SJSA1 (cell line): ENCODE results near the gene TMEM163. TPM values are rescaled to one million over a fixed set of nuclear protein-coding genes. Genes with fewer than 3 reads are reported as not detected.

Experiments used
- DNase-seq, 2 experiments: peaks; one replicate each; pipeline ENCODE4 v3.0.0-alpha.2; 2015 to 2020; ENCODE audit warnings: low spot score in 2 of 2, low read depth in 1 of 2
- H3K27ac ChIP-seq: fragments of 250-450 bp; sonication (Bioruptor Pico); 2 replicates; pipeline ENCODE4 v1.5.1; 2020; ENCODE audit warnings: mild to moderate bottlenecking, moderate library complexity
- H3K27me3 ChIP-seq: fragments of 250-450 bp; sonication (Bioruptor Pico); replicated peaks from 2 replicates; pipeline ENCODE4 v1.5.1; 2020; ENCODE audit warnings: mild to moderate bottlenecking, moderate library complexity
- H3K36me3 ChIP-seq: fragments of 250-450 bp; sonication (Bioruptor Pico); 2 replicates; pipeline ENCODE4 v1.5.1; 2020; ENCODE audit warnings: mild to moderate bottlenecking
- H3K4me1 ChIP-seq: fragments of 250-450 bp; sonication (Bioruptor Pico); replicated peaks from 2 replicates; pipeline ENCODE4 v1.6.1; 2021; ENCODE audit warnings: mild to moderate bottlenecking
- H3K4me3 ChIP-seq: fragments of 250-450 bp; sonication (Bioruptor Pico); 2 replicates; pipeline ENCODE4 v1.5.1; 2020; ENCODE audit warnings: mild to moderate bottlenecking
- H3K9me3 ChIP-seq: fragments of 250-450 bp; sonication (Bioruptor Pico); replicated peaks from 2 replicates; pipeline ENCODE4 v1.5.1; 2020; ENCODE audit warnings: mild to moderate bottlenecking
- total RNA-seq: library from RNA; depleted of rRNA; stranded (reverse); fragments of >200 nt; shearing (Covaris generic); gene quantifications from 2 replicates; pipeline ENCODE4 v1.2.3, GENCODE V29; 2014

The TMEM163 gene
- total RNA-seq, 1 experiment from 2014 or later = not detected

GRCh38 chr2:134421556-134422328 lies 297.1 kb downstream of the TMEM163 start:
- H3K36me3 ChIP-seq = no peaks in the 10 kb centered on the region
- H3K4me1 ChIP-seq = no peaks in the 10 kb centered on the region
- H3K27ac ChIP-seq = no peak overlapping the region
- H3K27me3 ChIP-seq = no peaks in the 10 kb centered on the region
- no peaks in the 10 kb centered on the region for H3K9me3 ChIP-seq
- H3K4me3 ChIP-seq = no peak overlapping the region
- DNase-seq = no peak

DNA sequence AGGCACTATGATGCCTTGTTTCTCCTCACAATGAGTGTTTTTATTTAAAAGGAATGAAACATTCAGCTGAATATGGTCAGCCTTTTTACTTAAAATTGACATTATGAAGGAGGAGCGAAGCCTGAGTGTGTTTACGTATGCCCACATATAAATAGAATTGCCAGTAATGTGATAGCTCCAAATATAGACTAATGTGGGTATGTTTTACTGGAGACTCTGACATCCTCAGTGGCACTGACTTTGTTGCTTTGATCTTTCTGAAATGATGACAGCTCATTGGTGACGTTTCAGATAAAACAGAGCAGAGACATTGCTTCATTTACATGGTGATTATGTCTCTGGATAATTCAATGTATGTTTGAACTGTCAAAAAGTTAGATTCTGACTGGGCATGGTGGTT lies 297.9 kb downstream of the TMEM163 start:
- no peaks in the 10 kb centered on the region for H3K36me3 ChIP-seq
- H3K9me3 ChIP-seq = no peaks in the 10 kb centered on the region
- no peak for DNase-seq
- H3K4me3 ChIP-seq = no peak overlapping the region
- no peak overlapping the region for H3K27ac ChIP-seq
- no peaks in the 10 kb centered on the region for H3K27me3 ChIP-seq
- H3K4me1 ChIP-seq = no peaks in the 10 kb centered on the region

GRCh38 chr2:134420259-134420658 lies 298.5 kb downstream of the TMEM163 start:
- Histone ChIP-seq H3K9me3 (no peaks in the 10 kb centered on the region), H3K27me3 (no peaks in the 10 kb centered on the region), H3K36me3 (no peaks in the 10 kb centered on the region), H3K4me3 (no peak overlapping the region), H3K27ac (no peak overlapping the region), H3K4me1 (no peaks in the 10 kb centered on the region)
- DNase-seq = no peak

DNA sequence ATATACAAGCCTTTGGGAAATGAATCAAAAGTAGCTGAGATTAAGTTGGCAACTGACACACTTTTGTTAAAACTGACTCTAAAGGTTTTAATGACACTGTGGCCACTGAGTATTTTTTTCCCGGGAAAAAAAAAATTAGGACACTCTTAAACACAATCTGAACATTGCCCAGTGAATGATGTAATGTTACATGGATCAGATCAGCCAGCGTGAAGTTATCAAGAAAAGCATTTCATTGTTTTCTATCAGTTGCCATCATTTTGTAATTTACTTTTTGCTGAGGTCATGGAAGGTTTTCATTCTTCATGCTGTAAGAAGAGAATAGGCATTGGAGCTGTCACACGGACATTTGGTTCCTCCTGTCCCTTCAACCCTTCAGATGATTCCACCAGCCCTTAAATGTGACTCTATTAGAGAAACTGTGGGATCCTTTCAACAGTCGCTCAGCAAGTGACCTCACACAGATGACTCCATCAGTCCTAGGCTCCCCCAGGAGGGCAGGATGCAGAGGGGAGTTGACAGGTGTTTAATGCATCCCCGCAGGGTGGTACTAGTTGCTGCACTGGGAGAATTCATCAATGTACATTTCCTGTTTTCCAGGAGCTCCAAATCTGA lies 300.7 kb downstream of the TMEM163 start:
- Histone ChIP-seq H3K27ac (no peak overlapping the region), H3K36me3 (no peaks in the 10 kb centered on the region), H3K9me3 (no peaks in the 10 kb centered on the region), H3K4me3 (no peak overlapping the region), H3K27me3 (no peaks in the 10 kb centered on the region), H3K4me1 (no peaks in the 10 kb centered on the region)
- no peak for DNase-seq

- no peak overlapping the region for H3K4me3 ChIP-seq
- H3K27ac ChIP-seq = no peak overlapping the region
- no peaks in the 10 kb centered on the region for H3K27me3 ChIP-seq
- no peak for DNase-seq
- H3K36me3 ChIP-seq = no peaks in the 10 kb centered on the region
- peaks cover 3% of the 10 kb centered on the region; the same call in 1 of the 2 replicates for H3K4me1 ChIP-seq
- no peaks in the 10 kb centered on the region for H3K9me3 ChIP-seq
Measured at GRCh38 chr2:134416637-134417036, 302.2 kb downstream of the TMEM163 start.

DNA sequence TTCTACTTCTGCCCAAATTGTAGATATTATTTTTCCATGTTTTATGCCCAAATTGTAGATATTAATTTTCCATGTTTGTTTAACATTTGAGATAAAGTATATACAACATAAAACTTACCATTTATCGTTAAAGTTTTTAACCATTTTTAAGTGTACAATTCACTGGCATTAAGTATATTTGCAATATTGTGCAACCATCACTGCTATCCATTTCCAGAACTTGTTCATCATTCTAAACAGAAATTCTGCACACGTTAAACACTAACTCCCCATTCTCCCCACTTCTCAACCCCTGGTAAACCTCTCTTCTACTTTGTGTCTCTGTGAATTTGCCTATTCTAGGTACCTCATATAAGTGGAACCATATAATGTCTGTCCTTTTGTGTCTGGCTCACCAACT lies 302.8 kb downstream of the TMEM163 start:
- H3K9me3 ChIP-seq = no peaks in the 10 kb centered on the region
- no peak overlapping the region for H3K27ac ChIP-seq
- H3K4me3 ChIP-seq = no peak overlapping the region
- H3K36me3 ChIP-seq = no peaks in the 10 kb centered on the region
- no peak for DNase-seq
- H3K4me1 ChIP-seq = peaks cover 4% of the 10 kb centered on the region; the same call in 1 of the 2 replicates
- H3K27me3 ChIP-seq = no peaks in the 10 kb centered on the region

DNA sequence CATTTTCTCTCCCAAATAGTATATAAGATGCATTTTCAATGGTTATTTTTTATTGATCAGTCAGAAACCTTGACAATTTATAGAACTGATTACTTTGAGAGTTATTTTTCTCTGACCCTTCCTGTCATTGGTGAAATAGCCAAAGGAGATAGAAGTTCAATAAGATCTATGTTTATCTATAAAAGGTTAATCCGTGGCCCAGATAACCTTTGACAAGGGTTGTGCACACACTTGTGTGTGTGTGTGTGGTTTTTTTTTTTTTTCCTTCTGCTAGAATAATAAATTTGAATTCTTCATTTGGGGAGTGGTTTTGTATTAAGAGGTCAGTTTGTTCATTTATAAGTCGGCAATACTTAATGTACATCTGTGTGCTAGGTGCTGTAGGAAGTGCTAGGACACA lies 304.9 kb downstream of the TMEM163 start:
- H3K9me3 ChIP-seq = no peaks in the 10 kb centered on the region
- H3K4me3 ChIP-seq = no peak overlapping the region
- DNase-seq = no peak
- H3K4me1 ChIP-seq = peaks cover 8% of the 10 kb centered on the region
- H3K27me3 ChIP-seq = no peaks in the 10 kb centered on the region
- no peaks in the 10 kb centered on the region for H3K36me3 ChIP-seq
- H3K27ac ChIP-seq = no peak overlapping the region

GRCh38 chr2:134413430-134413829 lies 305.4 kb downstream of the TMEM163 start:
- Histone ChIP-seq H3K4me1 (peaks cover 13% of the 10 kb centered on the region), H3K36me3 (no peaks in the 10 kb centered on the region)
- DNase-seq = no peak

GRCh38 chr2:134412639-134412999 lies 306.2 kb downstream of the TMEM163 start:
- Histone ChIP-seq H3K27ac (no peak overlapping the region), H3K36me3 (no peaks in the 10 kb centered on the region), H3K4me1 (peaks cover 21% of the 10 kb centered on the region), H3K9me3 (no peaks in the 10 kb centered on the region), H3K27me3 (no peaks in the 10 kb centered on the region), H3K4me3 (no peak overlapping the region)
- DNase-seq = no peak

More at GRCh38 chr2:134413430-134413829, 305.4 kb downstream of the TMEM163 start:
- Histone ChIP-seq H3K4me3 (no peak overlapping the region), H3K27ac (no peak overlapping the region), H3K27me3 (no peaks in the 10 kb centered on the region), H3K9me3 (no peaks in the 10 kb centered on the region)

- Histone ChIP-seq H3K4me3 (no peak overlapping the region), H3K27ac (no peak overlapping the region), H3K36me3 (no peaks in the 10 kb centered on the region), H3K9me3 (no peaks in the 10 kb centered on the region), H3K27me3 (no peaks in the 10 kb centered on the region), H3K4me1 (peaks cover 21% of the 10 kb centered on the region)
- peak; percentile 52 to 67 for DNase-seq
Measured at GRCh38 chr2:134411828-134412638, 306.8 kb downstream of the TMEM163 start.

DNA sequence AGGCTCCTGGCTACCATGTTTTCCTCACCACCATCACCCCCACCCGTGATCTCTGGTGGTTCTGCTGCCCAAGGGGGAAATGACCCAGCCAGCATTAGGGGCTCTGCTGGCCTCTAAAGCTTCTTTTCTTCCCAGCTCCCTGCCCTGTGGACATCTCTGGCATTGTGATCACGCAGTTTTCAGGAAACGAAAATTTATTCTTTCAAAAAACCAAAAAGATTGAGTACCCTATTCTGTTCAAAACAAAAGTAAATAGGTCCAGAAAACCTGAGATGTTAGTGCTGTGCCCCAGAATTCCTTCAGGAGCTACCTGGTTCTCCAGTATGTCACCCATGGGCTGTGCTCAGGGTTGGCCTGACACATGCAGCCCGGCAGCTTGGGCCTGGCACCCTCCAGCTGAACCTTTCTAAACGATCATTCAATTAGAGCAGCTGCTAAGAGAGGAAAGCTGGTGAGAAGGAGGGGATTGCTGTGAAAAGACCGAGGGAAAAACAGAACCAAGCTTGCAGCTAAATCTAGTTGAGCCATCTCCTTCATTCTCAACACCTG lies 307.4 kb downstream of the TMEM163 start:
- Histone ChIP-seq H3K9me3 (no peaks in the 10 kb centered on the region), H3K36me3 (no peaks in the 10 kb centered on the region), H3K27me3 (no peaks in the 10 kb centered on the region), H3K4me3 (no peak overlapping the region), H3K4me1 (peaks cover 21% of the 10 kb centered on the region), H3K27ac (no peak overlapping the region)
- DNase-seq = no peak

GRCh38 chr2:134410831-134411231 lies 308.0 kb downstream of the TMEM163 start:
- H3K9me3 ChIP-seq = no peaks in the 10 kb centered on the region
- H3K4me1 ChIP-seq = peaks cover 21% of the 10 kb centered on the region
- H3K4me3 ChIP-seq = no peak overlapping the region
- H3K27ac ChIP-seq = no peak overlapping the region
- no peaks in the 10 kb centered on the region for H3K36me3 ChIP-seq
- no peak for DNase-seq
- no peaks in the 10 kb centered on the region for H3K27me3 ChIP-seq

DNA sequence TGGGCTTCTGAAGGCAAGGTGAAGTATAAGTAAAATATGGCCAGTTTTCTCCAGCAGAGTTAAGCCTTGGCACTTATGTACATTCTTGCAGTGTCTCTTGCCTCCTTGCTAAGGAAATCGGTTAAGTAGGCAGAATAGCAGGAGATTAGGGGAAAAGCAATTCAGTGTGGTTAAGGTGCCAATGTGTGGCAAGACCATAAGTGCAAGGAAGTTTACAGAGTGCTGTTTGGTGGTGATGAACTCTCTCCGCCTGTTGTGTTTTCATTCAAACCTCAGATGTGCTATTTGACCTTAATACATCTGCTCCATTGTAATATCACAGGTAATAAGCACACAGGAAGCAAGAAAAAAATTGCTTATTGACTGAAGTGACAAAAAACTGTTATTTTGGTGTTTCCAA lies 308.8 kb downstream of the TMEM163 start:
- Histone ChIP-seq H3K9me3 (no peaks in the 10 kb centered on the region), H3K36me3 (no peaks in the 10 kb centered on the region), H3K4me1 (peaks cover 21% of the 10 kb centered on the region), H3K27ac (no peak overlapping the region), H3K27me3 (no peaks in the 10 kb centered on the region), H3K4me3 (no peak overlapping the region)
- DNase-seq = no peak

DNA sequence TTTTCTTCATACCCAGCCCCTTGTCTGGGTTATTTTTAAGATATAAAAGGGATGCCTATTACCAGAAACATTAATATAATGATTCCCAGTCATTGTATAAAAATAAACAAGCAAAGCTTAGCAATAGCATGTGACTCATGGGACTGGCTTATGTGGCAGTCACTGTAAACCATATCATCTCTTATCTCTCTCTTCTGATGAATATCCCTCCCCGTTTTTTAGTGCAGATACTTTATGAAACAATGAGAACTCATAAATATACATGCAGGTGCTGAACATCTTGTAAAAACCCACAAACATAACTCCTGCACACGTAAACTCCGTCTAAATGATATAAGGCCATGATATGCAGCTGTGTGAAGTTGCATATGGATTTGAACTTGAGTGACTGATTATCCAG lies 310.0 kb downstream of the TMEM163 start:
- Histone ChIP-seq H3K4me1 (peaks cover 21% of the 10 kb centered on the region), H3K36me3 (no peaks in the 10 kb centered on the region), H3K4me3 (no peak overlapping the region), H3K9me3 (no peaks in the 10 kb centered on the region), H3K27ac (peak overlapping the region; percentile 14; the same call in 1 of the 2 replicates), H3K27me3 (no peaks in the 10 kb centered on the region)
- peak in 1 of 2 experiments; percentile 57 for DNase-seq
